Prostate gland (tissue), 2 donors: Measurements from ENCODE around the gene ZNF281.

Experiments
- CTCF ChIP-seq, 4 experiments: fragments of 200-600 bp in 2 of 4; fragments of 450-650 bp in 2 of 4; sonication (generic) in 2 of 4; IDR thresholded peaks; 1 replicate in 3 of 4; 2 replicates in 1 of 4; pipeline ENCODE4 v1.5.1; 2016 to 2019; ENCODE audit warnings: antibody characterized with exemption in 4 of 4, mild to moderate bottlenecking in 2 of 4, moderate library complexity in 2 of 4
- POLR2A ChIP-seq: fragments of 450-650 bp; IDR thresholded peaks from one replicate; pipeline ENCODE4 v1.6.1; 2016; ENCODE audit warnings: antibody characterized with exemption, mild to moderate bottlenecking
- POLR2AphosphoS5 ChIP-seq: sonication (generic); formaldehyde crosslinking; IDR thresholded peaks from one replicate; pipeline ENCODE4 v1.6.1; 2017; ENCODE audit warnings: antibody characterized with exemption

GRCh38 chr1:200415227-200415626, 5.4 kb upstream of the ZNF281 start:
- no peak for TF ChIP-seq CTCF (IDR thresholded peaks at IDR 0.05)
- TF ChIP-seq POLR2A = no peak
- no peak for TF ChIP-seq POLR2AphosphoS5
